ENCODE results near the gene RGL1.
"Not testable (repeated sequence)": the region's sequence is repeated elsewhere in the genome, so short reads cannot be mapped to it uniquely, and the experiment has no call there.

The RGL1 gene

GRCh38 chr1:183785921-183786320 is 19.0 kb upstream of the RGL1 start:
- not testable (repeated sequence) for DNase-seq (ENCODE audit: low read depth in 2 of 2)

GRCh38 chr1:183787704-183788103 is 17.2 kb upstream of the RGL1 start:
- DNase-seq (ENCODE audit: low read depth in 2 of 2), result no peak

GRCh38 chr1:183791319-183791718 is 13.6 kb upstream of the RGL1 start:
- DNase-seq (ENCODE audit: low read depth in 2 of 2), result no peak

GRCh38 chr1:183792300-183792699 is 12.6 kb upstream of the RGL1 start:
- DNase-seq (ENCODE audit: low read depth in 2 of 2), result no peak

- no peak for DNase-seq (ENCODE audit: low read depth in 2 of 2)
Measured at GRCh38 chr1:183794088-183794487, 10.8 kb upstream of the RGL1 start.

GRCh38 chr1:183800449-183800848 is 4.5 kb upstream of the RGL1 start:
- no peak for DNase-seq (ENCODE audit: low read depth in 2 of 2)

GRCh38 chr1:183801649-183802048 is 3.3 kb upstream of the RGL1 start:
- DNase-seq (ENCODE audit: low read depth in 2 of 2), result no peak

- no peak for DNase-seq (ENCODE audit: low read depth in 2 of 2)
Measured at GRCh38 chr1:183804387-183804786, 533 bp upstream of the RGL1 start.

GRCh38 chr1:183806125-183806524 is 1.2 kb downstream of the RGL1 start:
- DNase-seq (ENCODE audit: low read depth in 2 of 2), result no peak

- DNase-seq (ENCODE audit: low read depth in 2 of 2), result no peak
Measured at GRCh38 chr1:183806675-183807074, 1.8 kb downstream of the RGL1 start.

- no peak for DNase-seq (ENCODE audit: low read depth in 2 of 2)
Measured at GRCh38 chr1:183807549-183808168, 2.7 kb downstream of the RGL1 start.

- no peak for DNase-seq (ENCODE audit: low read depth in 2 of 2)
Measured at GRCh38 chr1:183808296-183809027, 3.5 kb downstream of the RGL1 start.

- no peak for DNase-seq (ENCODE audit: low read depth in 2 of 2)
Measured at GRCh38 chr1:183810121-183810520, 5.2 kb downstream of the RGL1 start.

GRCh38 chr1:183810756-183811544 is 6.0 kb downstream of the RGL1 start:
- no peak for DNase-seq (ENCODE audit: low read depth in 2 of 2)

- no peak for DNase-seq (ENCODE audit: low read depth in 2 of 2)
Measured at GRCh38 chr1:183812128-183812527, 7.2 kb downstream of the RGL1 start.

- no peak for DNase-seq (ENCODE audit: low read depth in 2 of 2)
Measured at GRCh38 chr1:183812686-183813569, 8.0 kb downstream of the RGL1 start.

GRCh38 chr1:183814121-183814681 is 9.3 kb downstream of the RGL1 start:
- DNase-seq (ENCODE audit: low read depth in 2 of 2), result no peak

- DNase-seq (ENCODE audit: low read depth in 2 of 2), result no peak
Measured at GRCh38 chr1:183816110-183816509, 11.2 kb downstream of the RGL1 start.

GRCh38 chr1:183817576-183818288 is 12.8 kb downstream of the RGL1 start:
- DNase-seq (ENCODE audit: low read depth in 2 of 2), result no peak

- no peak for DNase-seq (ENCODE audit: low read depth in 2 of 2)
Measured at GRCh38 chr1:183819059-183819458, 14.1 kb downstream of the RGL1 start.

Data from stimulated activated CD8-positive, alpha-beta memory T cell treated with anti-CD3 and anti-CD28 coated beads, Interleukin-15, amount 100 ng/mL, for 48 hours (primary cell).